H1 (cell line): ENCODE data around the gene LRRC14B. TPM values are rescaled to one million over a fixed set of nuclear protein-coding genes. Genes with fewer than 3 reads are reported as not detected.

ENCODE experiments used
- CTCF ChIA-PET: fragments of 300-600 bp; sonication (Branson Sonifier 250); formaldehyde crosslinking; loops from one replicate; lab custom pipeline; 2021; ENCODE audit not compliant: partially characterized antibody; lab: Charles Lee
- POLR2A ChIA-PET: fragments of 300-600 bp; sonication (Branson Sonifier 250); formaldehyde crosslinking; loops from one replicate; lab custom pipeline; 2021; ENCODE audit warnings: inconsistent platforms; ENCODE audit not compliant: partially characterized antibody; lab: Charles Lee
- DNase-seq, 2 experiments: peaks; one replicate each; pipeline versions ENCODE4 v3.0.0 to v3.0.0-alpha.2; 2010 to 2022; ENCODE audit warnings: low spot score in 2 of 2, low read depth in 1 of 2, mixed read lengths in 1 of 2
- FAIRE-seq: peaks from 2 replicates; lab custom pipeline; 2011; peaks lifted over from hg19 to GRCh38; lab: Jason Lieb, UNC
- H2AFZ ChIP-seq: 2 replicates; pipeline ENCODE4 v1.8.1; 2012; ENCODE audit warnings: low read length, inconsistent platforms
- H2AK5ac ChIP-seq: 2 replicates; pipeline ENCODE4 v1.6.1; 2013; ENCODE audit warnings: low read depth, low read length
- H2BK120ac ChIP-seq: replicated peaks from 2 replicates; pipeline ENCODE3; 2013; ENCODE audit warnings: low read depth, low read length, inconsistent platforms
- H2BK12ac ChIP-seq: 2 replicates; pipeline ENCODE4 v1.6.1; 2013; ENCODE audit warnings: low read depth, low read length
- H2BK15ac ChIP-seq: 2 replicates; pipeline ENCODE4 v1.6.1; 2013; ENCODE audit warnings: low read length
- H2BK20ac ChIP-seq: 2 replicates; pipeline ENCODE4 v1.6.1; 2013; ENCODE audit warnings: low read length
- H2BK5ac ChIP-seq: 2 replicates; pipeline ENCODE4 v1.6.1; 2013; ENCODE audit warnings: low read depth, low read length
- H3K14ac ChIP-seq: 2 replicates; pipeline ENCODE4 v1.6.1; 2013; ENCODE audit warnings: inconsistent platforms; ENCODE audit not compliant: insufficient read length
- H3K18ac ChIP-seq: 2 replicates; pipeline ENCODE4 v1.6.1; 2013; ENCODE audit warnings: low read length; ENCODE audit errors: extremely low read depth
- H3K23ac ChIP-seq: 2 replicates; pipeline ENCODE4 v1.6.1; 2013; ENCODE audit warnings: inconsistent platforms; ENCODE audit not compliant: insufficient read length
- H3K23me2 ChIP-seq: 2 replicates; pipeline ENCODE4 v1.6.1; 2013; ENCODE audit warnings: low read depth, low read length
- H3K27ac ChIP-seq: 2 replicates; pipeline ENCODE4 v1.6.1; 2011; ENCODE audit warnings: low read depth, low read length, inconsistent platforms
- H3K27me3 ChIP-seq, 4 experiments: replicated peaks in 1 of 4; 1 replicate in 1 of 4; 2 replicates in 3 of 4; pipeline versions ENCODE4 v1.6.1 to v1.8.1; 2011 to 2013; ENCODE audit warnings: low read length in 3 of 4, mild to moderate bottlenecking in 3 of 4, inconsistent platforms in 2 of 4, mixed read lengths in 2 of 4, moderate library complexity in 1 of 4; ENCODE audit not compliant: control insufficient read depth in 3 of 4, insufficient read depth in 3 of 4; ENCODE audit errors: extremely low read depth in 1 of 4
- H3K36me3 ChIP-seq, 4 experiments: 2 replicates each; pipeline versions ENCODE4 v1.6.1 to v1.8.1; 2011 to 2013; ENCODE audit warnings: mild to moderate bottlenecking in 4 of 4, low read length in 3 of 4, moderate library complexity in 2 of 4, control low read depth in 1 of 4, inconsistent platforms in 1 of 4; ENCODE audit not compliant: insufficient read depth in 4 of 4, control insufficient read depth in 2 of 4
- H3K4ac ChIP-seq: replicated peaks from 2 replicates; pipeline ENCODE3; 2013; ENCODE audit warnings: low read length, low read depth, mixed read lengths, inconsistent platforms; ENCODE audit not compliant: insufficient read length
- H3K4me1 ChIP-seq, 4 experiments: replicated peaks in 1 of 4; 1 replicate in 1 of 4; 2 replicates in 3 of 4; pipeline versions ENCODE4 v1.6.1 to v1.8.1; 2011 to 2013; ENCODE audit warnings: low read length in 3 of 4, inconsistent platforms in 2 of 4, mixed read lengths in 1 of 4; ENCODE audit not compliant: insufficient read depth in 4 of 4, control insufficient read depth in 3 of 4
- H3K4me2 ChIP-seq, 2 experiments: 2 replicates each; pipeline versions ENCODE4 v1.6.1 to v1.8.1; 2011 to 2013; ENCODE audit warnings: low read depth in 2 of 2, low read length in 2 of 2, control low read depth in 1 of 2, inconsistent platforms in 1 of 2, mild to moderate bottlenecking in 1 of 2; ENCODE audit not compliant: insufficient read depth in 1 of 2
- H3K4me3 ChIP-seq, 4 experiments: fragments of 200-600, 300-600 bp in 1 of 4; sonication (generic), shearing (Covaris generic), sonication (Bioruptor Twin) in 1 of 4; 2 replicates each; pipeline versions ENCODE4 v1.5.1 to v1.8.1; 2011 to 2016; ENCODE audit warnings: low read length in 4 of 4, low read depth in 3 of 4, control low read depth in 2 of 4, inconsistent platforms in 2 of 4, mild to moderate bottlenecking in 2 of 4, mixed read lengths in 1 of 4, moderate library complexity in 1 of 4; ENCODE audit not compliant: insufficient read depth in 2 of 4; ENCODE audit errors: extremely low read depth in 1 of 4
- H3K56ac ChIP-seq: replicated peaks from 2 replicates; pipeline ENCODE3; 2013; ENCODE audit warnings: low read depth, mild to moderate bottlenecking, mixed read lengths, low read length, inconsistent platforms; ENCODE audit not compliant: insufficient read length
- H3K79me1 ChIP-seq: 2 replicates; pipeline ENCODE4 v1.6.1; 2013; ENCODE audit warnings: low read depth, low read length, control low read depth
- H3K79me2 ChIP-seq, 2 experiments: 2 replicates each; pipeline versions ENCODE4 v1.6.1 to v1.8.1; 2012 to 2013; ENCODE audit warnings: low read length in 2 of 2, mild to moderate bottlenecking in 2 of 2, inconsistent platforms in 1 of 2; ENCODE audit not compliant: insufficient read depth in 2 of 2, control insufficient read depth in 1 of 2
- H3K9ac ChIP-seq, 4 experiments: replicated peaks in 1 of 4; 1 replicate in 1 of 4; 2 replicates in 3 of 4; pipeline versions ENCODE4 v1.6.1 to v1.8.1; 2011 to 2013; ENCODE audit warnings: low read depth in 3 of 4, low read length in 3 of 4, control low read depth in 2 of 4, mild to moderate bottlenecking in 2 of 4, moderate library complexity in 2 of 4, inconsistent platforms in 1 of 4; ENCODE audit errors: extremely low read depth in 1 of 4
- H3K9me3 ChIP-seq, 2 experiments: 2 replicates each; pipeline versions ENCODE4 v1.6.1 to v1.8.1; 2012 to 2013; ENCODE audit warnings: mild to moderate bottlenecking in 2 of 2, moderate library complexity in 2 of 2, control low read depth in 1 of 2, inconsistent platforms in 1 of 2, low read depth in 1 of 2, low read length in 1 of 2, mixed read lengths in 1 of 2; ENCODE audit not compliant: insufficient read depth in 2 of 2
- H4K20me1 ChIP-seq, 2 experiments: replicated peaks in 1 of 2; 2 replicates each; pipeline versions ENCODE3 to v1.8.1; 2011 to 2013; ENCODE audit warnings: inconsistent platforms in 2 of 2, low read length in 2 of 2, mild to moderate bottlenecking in 1 of 2; ENCODE audit not compliant: insufficient read depth in 2 of 2, control insufficient read depth in 1 of 2
- H4K5ac ChIP-seq: 2 replicates; pipeline ENCODE4 v1.6.1; 2013; ENCODE audit warnings: low read length, low read depth, mixed read lengths, inconsistent platforms; ENCODE audit not compliant: insufficient read length
- H4K8ac ChIP-seq: 2 replicates; pipeline ENCODE4 v1.8.0; 2013; ENCODE audit warnings: mild to moderate bottlenecking, moderate library complexity, low read length, inconsistent platforms; ENCODE audit not compliant: insufficient read depth; ENCODE audit errors: extremely low read depth
- H4K91ac ChIP-seq: replicated peaks from 2 replicates; pipeline ENCODE3; 2013; ENCODE audit warnings: low read length, mixed read lengths, inconsistent platforms; ENCODE audit not compliant: insufficient read length
- RNF2 ChIP-seq: fragments of 200-900, 300-1000 bp; sonication (generic); IDR thresholded peaks from 2 replicates; pipeline ENCODE4 v1.7.1; 2016; ENCODE audit warnings: borderline replicate concordance, low read depth, mild to moderate bottlenecking, antibody characterized with exemption, low read length; ENCODE audit not compliant: poor library complexity, severe bottlenecking; ENCODE audit errors: missing control alignments
- SAP30 ChIP-seq: fragments of 300-600 bp; sonication (generic); IDR thresholded peaks from 2 replicates; pipeline ENCODE4 v1.7.1; 2012; ENCODE audit warnings: low read length, moderate library complexity, mild to moderate bottlenecking, inconsistent platforms; ENCODE audit not compliant: insufficient read depth, insufficient replicate concordance
- WGBS, 2 experiments: shearing (Covaris generic) in 1 of 2; methylation state at CpG; one replicate each; pipeline versions ENCODE4 v1.1.6 to v1.1.7; 2013 to 2015; ENCODE audit warnings: low lambda C conversion rate in 2 of 2, mixed read lengths in 2 of 2, inconsistent platforms in 1 of 2, low coverage in 1 of 2, missing lambda C conversion rate in 1 of 2; ENCODE audit not compliant: insufficient replicate concordance in 2 of 2, insufficient coverage in 1 of 2, insufficient read length in 1 of 2; ENCODE audit errors: extremely low coverage in 1 of 2, missing lambda C conversion rate in 1 of 2; 5-methylcytosine and 5-hydroxymethylcytosine counted together
- polyA plus RNA-seq, 7 experiments: library from polyadenylated mRNA; depleted of rRNA in 3 of 7; stranded (reverse) in 5 of 7; unstranded in 2 of 7; fragments of >200 nt in 5 of 7; fragments of 200-250 nt in 2 of 7; gene quantifications; 1 replicate in 5 of 7; 2 replicates in 1 of 7; 4 replicates in 1 of 7; pipeline versions ENCODE4 v1.2.1 to v1.2.3, GENCODE V29; 2011 to 2013; ENCODE audit warnings: missing spikeins in 2 of 7, mixed read lengths in 2 of 7
- total RNA-seq: library from RNA; stranded (reverse); fragmentation: NEBNext Ultra II Directional; extraction: Animal tissue kit (Norgen Biotek cat#: 25700); gene quantifications from 2 replicates; pipeline ENCODE4 v1.2.1, GENCODE V29; 2021

The LRRC14B gene
- total and polyA plus RNA-seq, 2 of the 8 experiments (the other 6 are each of a cell fraction or from before 2014, with no cell fraction given): not detected

DNA sequence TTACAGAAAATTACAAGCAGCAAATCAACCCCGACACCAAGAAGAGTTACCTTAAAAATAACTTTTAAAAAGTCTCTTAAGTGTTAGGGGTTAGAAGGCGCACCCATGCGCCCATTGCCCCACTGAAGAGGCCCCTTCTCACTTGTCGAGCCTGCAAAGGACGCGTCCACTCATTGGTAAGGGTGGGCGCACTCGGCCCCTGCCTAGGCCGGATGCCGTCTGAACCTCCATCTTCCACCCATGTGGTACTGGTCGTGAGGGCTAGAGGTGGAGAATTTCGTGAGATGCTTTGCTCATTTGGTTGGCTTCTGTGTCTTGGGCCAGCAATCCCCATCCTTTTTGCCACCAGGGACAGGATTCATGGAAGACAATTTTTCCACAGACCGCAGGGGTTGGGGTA, 27.5 kb upstream of the LRRC14B start:
- Histone ChIP-seq H4K5ac (no peak overlapping the region), H3K56ac (no peak overlapping the region), H3K36me3 (peaks cover 2 to 36% (median 10%) of the 10 kb centered on the region in 4 experiments; a peak in 5 of 8 replicates), H2BK5ac (no peak overlapping the region), H2AFZ (no peak overlapping the region), H2BK12ac (no peak overlapping the region), H4K91ac (no peak overlapping the region), H3K79me1 (no peaks in the 10 kb centered on the region), H3K23me2 (no peaks in the 10 kb centered on the region), H3K27ac (no peak overlapping the region), H2BK20ac (no peak overlapping the region), H4K8ac (no peak overlapping the region), H3K9me3 (peaks cover 0 to 4% of the 10 kb centered on the region in 2 experiments; a peak in 1 of 4 replicates), H3K79me2 (no peaks in the 10 kb centered on the region), H3K27me3 (no peaks in the 10 kb centered on the region), H3K23ac (no peak overlapping the region), H3K9ac (no peak overlapping the region), H4K20me1 (peaks cover 0 to 2% of the 10 kb centered on the region in 2 experiments), H2BK15ac (no peak overlapping the region), H2AK5ac (no peak overlapping the region), H3K4me3 (no peak overlapping the region), H2BK120ac (no peak overlapping the region), H3K4me1 (no peaks in the 10 kb centered on the region), H3K18ac (no peak overlapping the region), H3K4me2 (no peak overlapping the region), H3K14ac (no peak overlapping the region), H3K4ac (no peak overlapping the region)
- DNase-seq (no peak), FAIRE-seq (no peak)
- ChIA-PET POLR2A (interaction anchor here (2.1 kb wide), 1 partner anchor 20 kb away, joined by 5 read pairs; no protein-coding TSS in a partner anchor), CTCF (no interaction called here)
- WGBS, 2 experiments: 89% methylated on average over 13 of the region's 13 CpGs; no CpG with 5 or more reads in 1 of the 2 experiments
- TF ChIP-seq RNF2 (no peak), SAP30 (no peak)
